Transverse colon (tissue), 4 donors: Measurements from ENCODE around the gene CACNA2D2. TPM values are rescaled to one million over a fixed set of nuclear protein-coding genes. Genes with fewer than 3 reads are reported as not detected.

Experiments
- DNase-seq: peaks from one replicate; pipeline ENCODE4 v3.0.0-alpha.2; 2019
- H3K27ac ChIP-seq, 4 donors: fragments of 200-600 bp; sonication (generic); 2 replicates each; pipeline ENCODE4 v1.5.1; 2016 to 2018; ENCODE audit warnings: inconsistent platforms in 4 of 4
- H3K27me3 ChIP-seq: fragments of 200-600 bp; sonication (generic); 2 replicates; pipeline ENCODE4 v1.5.1; 2017; ENCODE audit warnings: inconsistent platforms
- H3K36me3 ChIP-seq, 4 donors: fragments of 200-600 bp; sonication (generic); 2 replicates each; pipeline ENCODE4 v1.5.1; 2017 to 2019; ENCODE audit warnings: inconsistent platforms in 4 of 4
- H3K4me1 ChIP-seq, 4 donors: fragments of 200-600 bp; sonication (generic); 2 replicates each; pipeline ENCODE4 v1.5.1; 2017 to 2020; ENCODE audit warnings: inconsistent platforms in 4 of 4
- H3K4me3 ChIP-seq, 4 donors: fragments of 200-600 bp; sonication (generic); 1 replicate in 1 of 4; 2 replicates in 3 of 4; pipeline versions ENCODE4 v1.5.1 to v1.6.1; 2017 to 2019; ENCODE audit warnings: inconsistent platforms in 4 of 4
- H3K9me3 ChIP-seq, 2 donors: fragments of 200-600 bp; sonication (generic); 2 replicates each; pipeline ENCODE4 v1.5.1; 2017 to 2019; ENCODE audit warnings: inconsistent platforms in 2 of 2
- EP300 ChIP-seq: sonication (generic); formaldehyde crosslinking; IDR thresholded peaks from one replicate; pipeline ENCODE4 v1.6.1; 2017; ENCODE audit warnings: antibody characterized with exemption, low read depth
- POLR2A ChIP-seq: fragments of 450-650 bp; IDR thresholded peaks from one replicate; pipeline ENCODE4 v1.6.1; 2016; ENCODE audit warnings: antibody characterized with exemption, mild to moderate bottlenecking, moderate library complexity
- POLR2AphosphoS5 ChIP-seq, 3 donors: sonication (generic); formaldehyde crosslinking; IDR thresholded peaks; one replicate each; pipeline ENCODE4 v1.6.1; 2016; ENCODE audit warnings: antibody characterized with exemption in 3 of 3
- WGBS, 2 donors: methylation state at CpG; one replicate each; pipeline ENCODE4 v1.1.5; 2018; ENCODE audit warnings: low coverage in 1 of 2; 5-methylcytosine and 5-hydroxymethylcytosine counted together
- in situ Hi-C, 4 donors: fragments of 200-750 bp; cut with MboI; loops; one replicate each; pipeline versions ENCODE4 v1.15.0 to v1.15.1; 2017; ENCODE audit warnings: low sequenced_read_pairs in 3 of 4, low pct_ligation_motif_present in 1 of 4, low pct_unique_long_range_greater_than_20kb in 1 of 4
- intact Hi-C: fragments of 100-400 bp; cut with DNase I; formaldehyde crosslinking; loops from one replicate; pipeline ENCODE4 v1.15.1; 2023; ENCODE audit warnings: low total_unique reads
- total RNA-seq, 4 donors: library from RNA; depleted of rRNA; stranded (reverse); fragments of >200 nt; gene quantifications; one replicate each; pipeline ENCODE4 v1.1.0, GENCODE V29; 2016
- TF ChIP-seq, protein P1 (sequence below), 5 experiments: fragments of 200-600 bp in 3 of 5; fragments of 450-650 bp in 2 of 5; sonication (generic) in 3 of 5; IDR thresholded peaks; 1 replicate in 2 of 5; 2 replicates in 3 of 5; pipeline ENCODE4 v1.5.1; 2016 to 2017; ENCODE audit warnings: antibody characterized with exemption in 5 of 5, inconsistent platforms in 3 of 5, mild to moderate bottlenecking in 2 of 5, moderate library complexity in 1 of 5

The CACNA2D2 gene
- total RNA-seq, 4 donors from 2014 or later: 0.48 to 2.2 (median 0.87) TPM

DNA sequence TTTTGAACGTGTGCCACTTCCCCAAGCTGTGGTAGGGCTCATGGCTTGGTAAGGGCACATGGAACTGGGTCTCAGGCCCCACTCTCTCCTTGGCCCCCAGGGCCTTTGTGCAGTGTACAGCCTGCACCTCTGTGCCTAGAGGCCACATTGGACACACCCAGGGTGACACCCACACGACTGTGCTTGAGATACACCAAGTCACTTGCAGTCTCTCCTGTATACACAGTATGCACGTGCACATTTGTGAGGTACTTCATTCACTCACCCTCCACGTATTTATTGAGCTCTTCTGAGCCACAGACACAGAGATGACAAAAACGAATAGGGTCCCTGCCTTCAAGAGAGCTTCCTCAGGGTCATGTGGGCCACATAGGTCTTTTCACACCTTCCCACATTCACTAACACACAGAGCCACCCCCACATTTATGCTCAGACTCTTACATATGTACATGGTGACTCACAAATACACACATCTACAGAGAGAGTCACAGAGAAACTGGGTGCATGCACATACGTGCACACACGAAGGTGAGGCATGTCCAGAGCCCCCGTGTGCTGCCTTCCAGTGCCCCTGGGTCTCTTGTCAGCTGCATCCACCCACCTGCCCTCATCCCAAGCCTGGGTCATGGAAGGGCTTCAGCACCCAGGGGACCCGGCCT, 134.3 kb downstream of the CACNA2D2 start:
- 62% methylated on average over 9 of the region's 9 CpGs; no CpG with 5 or more reads in 1 of the 2 donors for WGBS, 2 donors
- intact Hi-C loops: no loop called here
- H3K4me3 ChIP-seq: no peak overlapping the region
- no peak for DNase-seq
- no peak for TF ChIP-seq POLR2A
- TF ChIP-seq, protein P1, sequence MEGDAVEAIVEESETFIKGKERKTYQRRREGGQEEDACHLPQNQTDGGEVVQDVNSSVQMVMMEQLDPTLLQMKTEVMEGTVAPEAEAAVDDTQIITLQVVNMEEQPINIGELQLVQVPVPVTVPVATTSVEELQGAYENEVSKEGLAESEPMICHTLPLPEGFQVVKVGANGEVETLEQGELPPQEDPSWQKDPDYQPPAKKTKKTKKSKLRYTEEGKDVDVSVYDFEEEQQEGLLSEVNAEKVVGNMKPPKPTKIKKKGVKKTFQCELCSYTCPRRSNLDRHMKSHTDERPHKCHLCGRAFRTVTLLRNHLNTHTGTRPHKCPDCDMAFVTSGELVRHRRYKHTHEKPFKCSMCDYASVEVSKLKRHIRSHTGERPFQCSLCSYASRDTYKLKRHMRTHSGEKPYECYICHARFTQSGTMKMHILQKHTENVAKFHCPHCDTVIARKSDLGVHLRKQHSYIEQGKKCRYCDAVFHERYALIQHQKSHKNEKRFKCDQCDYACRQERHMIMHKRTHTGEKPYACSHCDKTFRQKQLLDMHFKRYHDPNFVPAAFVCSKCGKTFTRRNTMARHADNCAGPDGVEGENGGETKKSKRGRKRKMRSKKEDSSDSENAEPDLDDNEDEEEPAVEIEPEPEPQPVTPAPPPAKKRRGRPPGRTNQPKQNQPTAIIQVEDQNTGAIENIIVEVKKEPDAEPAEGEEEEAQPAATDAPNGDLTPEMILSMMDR (IDR thresholded peaks at IDR 0.05): no peak
- H3K4me1 ChIP-seq: peaks cover 6 to 23% (median 12%) of the 10 kb centered on the region in 4 donors
- in situ Hi-C loops: loop anchor here in 1 of 4 donors (25.0 kb wide), 1 partner anchor 193 kb away; the partner anchor contains the start of genes C3orf18 and HEMK1
- no peaks in the 10 kb centered on the region for H3K9me3 ChIP-seq
- H3K27me3 ChIP-seq: peaks cover 4% of the 10 kb centered on the region
- H3K27ac ChIP-seq: no peak overlapping the region
- H3K36me3 ChIP-seq: no peaks in the 10 kb centered on the region

DNA sequence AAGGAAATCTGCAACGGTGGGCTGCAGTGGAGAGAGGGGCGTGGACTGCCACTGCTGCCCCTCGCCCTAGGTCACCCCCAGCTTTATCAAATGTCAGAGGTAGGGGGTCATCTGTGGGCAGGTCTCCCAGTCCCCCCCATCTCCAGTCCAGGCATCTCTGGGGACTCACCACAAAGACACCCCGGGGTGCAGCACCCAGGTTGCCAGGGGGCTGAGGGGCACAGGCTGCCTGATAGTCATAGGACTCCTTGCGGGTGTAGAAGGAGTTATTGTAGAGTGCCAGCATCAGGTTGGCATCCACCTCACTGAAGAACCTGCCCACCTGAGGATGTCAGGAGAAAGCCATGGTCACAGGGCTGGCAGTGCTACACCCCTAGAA, 137.6 kb downstream of the CACNA2D2 start:
- Histone ChIP-seq H3K27ac (peak overlapping the region in 3 of 4 donors; percentile 76 to 79 (median 78)), H3K4me1 (peaks cover 6 to 16% (median 11%) of the 10 kb centered on the region in 4 donors), H3K36me3 (no peaks in the 10 kb centered on the region), H3K9me3 (no peaks in the 10 kb centered on the region), H3K27me3 (no peaks in the 10 kb centered on the region), H3K4me3 (peak overlapping the region in 3 of 4 donors; percentile 43 to 61 (median 53))
- DNase-seq: no peak
- in situ Hi-C loops: loop anchor here in 1 of 4 donors (25.0 kb wide), 1 partner anchor 196 kb away; the partner anchor contains the start of genes C3orf18 and HEMK1
- intact Hi-C loops: no loop called here
- TF ChIP-seq, protein P1 (IDR thresholded peaks at IDR 0.05): peak in 1 of 5 experiments; percentile 30
- TF ChIP-seq POLR2A (no peak), POLR2AphosphoS5 (IDR thresholded peaks at IDR 0.05) (no peak), EP300 (no peak)
- 56% methylated on average over 4 of the region's 5 CpGs; no CpG with 5 or more reads in 1 of the 2 donors for WGBS, 2 donors

DNA sequence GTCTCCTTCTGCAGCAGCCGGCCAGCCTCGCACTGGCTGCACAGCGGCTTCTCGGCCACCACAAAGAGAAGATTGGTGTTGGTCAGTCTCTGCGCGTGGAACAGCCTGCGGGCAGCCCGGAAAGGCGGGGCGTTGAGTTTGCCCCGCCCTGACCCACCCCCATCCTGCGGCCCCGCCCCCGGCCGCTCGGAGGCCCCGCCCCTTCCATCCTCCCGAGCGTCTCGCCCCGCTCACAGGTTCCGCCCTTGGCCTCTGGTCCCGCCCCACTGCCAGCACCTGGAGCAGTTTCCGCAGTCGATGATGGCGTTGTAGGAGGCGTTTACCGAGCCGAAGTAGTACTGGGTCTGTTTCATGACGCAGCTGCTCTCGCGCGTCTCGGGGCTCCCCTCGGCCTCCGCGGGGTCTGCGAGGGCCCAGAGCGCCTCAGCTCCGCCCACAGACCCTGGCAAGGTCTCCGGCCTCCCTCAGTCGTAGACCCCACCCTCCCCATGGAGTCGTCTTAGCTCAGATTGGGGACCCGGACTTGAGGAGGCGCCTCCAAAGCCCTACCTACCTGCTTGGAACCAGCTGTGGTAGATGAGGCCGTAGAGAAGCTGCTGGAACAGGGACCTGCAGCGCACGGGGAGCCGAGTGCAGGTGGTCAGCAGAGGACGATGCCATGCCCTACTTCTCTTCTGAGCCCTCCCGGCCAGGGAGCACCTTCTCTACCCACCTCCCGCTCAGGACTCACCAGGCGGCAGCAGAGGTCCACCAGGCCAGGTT, 138.2 kb downstream of the CACNA2D2 start:
- peak overlapping the region; percentile 43 to 61 (median 54) for H3K4me3 ChIP-seq
- no peaks in the 10 kb centered on the region for H3K36me3 ChIP-seq
- WGBS, 2 donors: 7% methylated on average over 32 of the region's 53 CpGs; no CpG with 5 or more reads in 1 of the 2 donors
- peaks cover 6 to 16% (median 11%) of the 10 kb centered on the region in 4 donors for H3K4me1 ChIP-seq
- TF ChIP-seq EP300 (no peak), POLR2AphosphoS5 (IDR thresholded peaks at IDR 0.05) (peak; percentile 50 to 84 (median 81)), POLR2A (peak; percentile 84)
- TF ChIP-seq, protein P1 (IDR thresholded peaks at IDR 0.05): peak in 1 of 5 experiments; percentile 7
- in situ Hi-C loops: loop anchor here in 1 of 4 donors (25.0 kb wide), 1 partner anchor 197 kb away; the partner anchor contains the start of genes C3orf18 and HEMK1
- no peaks in the 10 kb centered on the region for H3K27me3 ChIP-seq
- DNase-seq: peak; percentile 96
- H3K9me3 ChIP-seq: no peaks in the 10 kb centered on the region
- peak overlapping the region; percentile 73 to 79 (median 77) for H3K27ac ChIP-seq
- intact Hi-C loops: no loop called here

DNA sequence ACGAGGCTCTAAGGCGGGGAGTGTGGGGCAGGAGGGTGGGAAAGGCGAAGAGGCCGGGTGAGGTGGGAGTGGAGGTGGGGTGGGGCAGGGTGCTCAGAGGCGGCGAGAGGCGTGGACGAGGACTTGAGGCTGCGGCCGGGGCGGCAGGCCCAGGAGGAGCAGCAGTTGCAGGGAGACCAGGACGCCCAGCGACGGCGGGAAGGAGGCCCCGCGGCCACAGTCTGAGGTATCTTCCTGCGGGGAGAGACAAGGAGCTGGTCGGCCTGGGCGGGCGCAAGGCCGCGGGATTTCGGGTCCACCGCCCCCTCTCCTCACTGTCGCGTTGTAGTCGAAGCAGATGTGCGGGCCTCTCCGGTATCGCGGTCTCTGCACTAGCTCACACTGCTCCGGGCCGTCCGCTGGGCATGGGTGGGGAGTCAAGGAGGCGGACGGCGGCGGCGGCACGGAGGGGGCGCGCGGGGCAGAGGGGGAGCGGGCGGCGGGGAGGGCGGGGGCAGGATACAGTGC, 138.8 kb downstream of the CACNA2D2 start:
- 11% methylated on average over 31 of the region's 48 CpGs; no CpG with 5 or more reads in 1 of the 2 donors for WGBS, 2 donors
- peak overlapping the region; percentile 73 to 79 (median 77) for H3K27ac ChIP-seq
- H3K9me3 ChIP-seq: no peaks in the 10 kb centered on the region
- H3K36me3 ChIP-seq: no peaks in the 10 kb centered on the region
- peak; percentile 55 for DNase-seq
- peak overlapping the region; percentile 36 to 61 (median 48) for H3K4me3 ChIP-seq
- in situ Hi-C loops (loop anchor here in 1 of 4 donors (25.0 kb wide), 1 partner anchor 198 kb away; the partner anchor contains the start of genes C3orf18 and HEMK1), intact Hi-C loops (no loop called here)
- no peak for TF ChIP-seq EP300
- TF ChIP-seq POLR2A: no peak
- no peak for TF ChIP-seq POLR2AphosphoS5 (IDR thresholded peaks at IDR 0.05)
- TF ChIP-seq, protein P1 (IDR thresholded peaks at IDR 0.05): no peak
- no peaks in the 10 kb centered on the region for H3K27me3 ChIP-seq
- H3K4me1 ChIP-seq: peaks cover 6 to 17% (median 12%) of the 10 kb centered on the region in 4 donors
